Measurements from ENCODE around the gene SLC1A7.

DNA sequence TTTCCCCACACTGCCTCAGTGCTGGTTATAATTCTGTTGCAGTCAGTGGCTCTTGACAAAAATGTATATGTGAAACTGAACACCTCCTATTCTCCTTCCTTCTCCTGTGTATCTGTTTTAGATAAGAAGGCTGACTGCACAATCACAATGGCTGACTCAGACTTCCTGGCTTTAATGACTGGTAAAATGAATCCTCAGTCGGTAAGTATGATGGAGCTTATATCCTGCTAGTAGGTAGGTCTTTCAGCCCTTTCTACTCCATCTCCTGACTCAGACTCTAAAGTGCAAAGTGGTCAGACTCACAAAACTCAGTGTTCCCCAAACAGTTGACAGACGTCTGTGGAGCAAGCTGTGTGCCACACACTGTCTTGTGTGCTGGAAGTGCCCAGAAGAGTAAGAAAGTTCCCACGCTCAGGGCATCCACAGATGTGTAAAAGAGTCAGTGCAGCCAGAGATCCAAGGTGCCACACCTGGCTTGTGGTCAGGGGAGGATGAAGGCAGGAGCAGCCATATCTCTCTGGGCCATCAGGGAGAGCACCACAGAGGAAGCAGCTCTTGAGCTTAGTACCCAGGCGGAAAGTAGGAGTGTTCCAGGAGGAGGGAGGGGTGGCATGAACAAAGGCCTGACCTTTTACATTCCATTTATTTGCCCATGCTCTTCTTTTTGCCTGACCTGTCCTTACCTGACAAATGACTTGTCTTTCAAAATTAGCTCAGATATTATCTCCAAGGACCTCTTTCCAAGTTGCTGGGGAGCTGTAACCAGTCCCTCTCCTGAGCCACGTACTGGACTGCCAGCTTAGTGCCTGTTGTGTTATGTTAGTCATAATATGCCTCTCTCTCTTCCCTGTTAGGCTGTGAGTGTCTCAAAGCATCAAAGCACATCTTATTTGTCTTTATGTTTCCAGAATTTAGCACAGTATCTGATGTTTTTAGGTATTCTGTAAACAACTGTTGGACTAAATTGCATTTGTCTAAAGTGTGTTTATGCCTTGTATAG is 94.4 kb downstream of the SLC1A7 start:
- TF ChIP-seq POLR2AphosphoS5 (IDR thresholded peaks at IDR 0.05; ENCODE audit: low read depth, low read length): no peak
- TF ChIP-seq POLR2A (IDR thresholded peaks at IDR 0.05; ENCODE audit: low read depth, low read length): no peak
